ENCODE results near the gene PRKCI. TPM values are rescaled to one million over a fixed set of nuclear protein-coding genes. Genes with fewer than 3 reads are reported as not detected.

The PRKCI gene
- total and polyA plus RNA-seq, 2 of the 4 experiments (the other 2 are of a cell fraction): 28.7 to 53.4 TPM

- peaks cover 16 to 42% of the 10 kb centered on the region in 2 experiments for H3K79me1 ChIP-seq (ENCODE audit: low read depth in 1 of 2, low read length in 2 of 2)
- no peak overlapping the region for H3K9ac ChIP-seq (ENCODE audit: low read depth, low read length)
- intact Hi-C loops (cut with micrococcal nuclease) (no loop called here), dilution Hi-C loops (cut with HindIII; ENCODE audit: low sequenced_read_pairs, unreplicated experiment) (no loop called here), in situ Hi-C loops (cut with MboI; ENCODE audit: low sequenced_read_pairs) (no loop called here)
- no peaks in the 10 kb centered on the region for H3K4me1 ChIP-seq (ENCODE audit: control insufficient read depth, insufficient read depth, low read length)
- H3K4ac ChIP-seq (ENCODE audit: low read depth, low read length): 0 out of 2 replicates have a peak overlapping the region, but pooled peaks have one; percentile 10
- H4K91ac ChIP-seq (ENCODE audit: insufficient read depth, low read depth, low read length): no peak overlapping the region
- 0 out of 4 replicates have a peak overlapping the region, but pooled peaks of 1 of the 2 experiments have one; percentile 10 for H4K8ac ChIP-seq (ENCODE audit: low read depth in 2 of 2, low read length in 2 of 2)
- no peak overlapping the region for H3K56ac ChIP-seq (ENCODE audit: extremely low read depth, insufficient read depth, low read length)
- no peak; the same call in 1 of the 2 replicates for ATAC-seq (ENCODE audit: low read depth)
- no peak overlapping the region for H2BK15ac ChIP-seq (ENCODE audit: low read depth, low read length)
- H3K27me3 ChIP-seq (ENCODE audit: control insufficient read depth, insufficient read depth, low read length): no peaks in the 10 kb centered on the region
- WGBS, 2 experiments (ENCODE audit: extremely low coverage in 2 of 2, insufficient read length in 1 of 2): 100% methylated on average over 1 of the region's 3 CpGs; no CpG with 5 or more reads in 1 of the 2 experiments
- H2BK5ac ChIP-seq (ENCODE audit: low read depth, low read length, poor library complexity, severe bottlenecking): no peak overlapping the region
- H3K9me3 ChIP-seq (ENCODE audit: control insufficient read depth, insufficient read depth, low read length): no peaks in the 10 kb centered on the region
- H4K5ac ChIP-seq (ENCODE audit: low read depth, low read length): no peak overlapping the region
- peak overlapping the region; percentile 3; the same call in 1 of the 2 replicates for H2AK5ac ChIP-seq (ENCODE audit: low read depth, low read length)
- POLR2A ChIA-PET (ENCODE audit: unreplicated experiment): no interaction called here
- H2BK120ac ChIP-seq (ENCODE audit: low read depth, low read length): no peak overlapping the region
- no peak for DNase-seq
- no peak overlapping the region for H2AK9ac ChIP-seq (replicated peaks; ENCODE audit: low read depth, low read length, poor library complexity)
- H3K4me2 ChIP-seq (ENCODE audit: low read depth, low read length): no peak overlapping the region
- H3K27ac ChIP-seq (ENCODE audit: insufficient read depth, low read length): no peak overlapping the region
- peaks cover 14% of the 10 kb centered on the region for H3K36me3 ChIP-seq (ENCODE audit: control insufficient read depth, insufficient read depth, low read length)
- no peak overlapping the region for H2BK20ac ChIP-seq (ENCODE audit: low read depth, low read length)
- no peak overlapping the region for H3K18ac ChIP-seq (ENCODE audit: low read depth, low read length)
- 0 out of 2 replicates have a peak, but pooled peaks have one; percentile 3 for TF ChIP-seq BHLHE40 (IDR thresholded peaks at IDR 0.05; ENCODE audit: low read depth, low read length)
- TF ChIP-seq SMC3 (IDR thresholded peaks at IDR 0.05; ENCODE audit: low read depth, low read length): no peak
- no peak overlapping the region for H3K4me3 ChIP-seq (ENCODE audit: insufficient read depth, low read depth, low read length)
- no peak overlapping the region for H2AFZ ChIP-seq (replicated peaks; ENCODE audit: low read length, poor library complexity)
- 0 out of 2 replicates have a peak overlapping the region, but pooled peaks have one; percentile 12 for H3K14ac ChIP-seq (replicated peaks; ENCODE audit: low read depth, low read length)
- no peak overlapping the region for H3K23ac ChIP-seq (ENCODE audit: low read depth, low read length)
- peaks cover 3% of the 10 kb centered on the region for H4K20me1 ChIP-seq (ENCODE audit: insufficient read depth, low read length)
- BruUV-seq (replicated peaks): no TSS peak
- peaks cover 4% of the 10 kb centered on the region; the same call in 1 of the 2 replicates for H3K9me1 ChIP-seq (ENCODE audit: insufficient read depth, low read length)
- CTCF ChIA-PET: no interaction called here
Observed at GRCh38 chr3:170258105-170258487, 35.9 kb downstream of the PRKCI start.
